HepG2 (cell line): ENCODE data around the gene DOCK4. TPM values are rescaled to one million over a fixed set of nuclear protein-coding genes. Genes with fewer than 3 reads are reported as not detected.
A peak's percentile ranks its signal among the peaks of the same experiment; 100 is the strongest.

ENCODE experiments used
- ARHGAP35 ChIP-seq: sonication (generic); formaldehyde crosslinking; IDR thresholded peaks from 2 replicates; pipeline ENCODE4 v1.9.0; 2022; ENCODE audit warnings: mild to moderate bottlenecking, inconsistent platforms, moderate library complexity, missing genetic modification reagents, borderline replicate concordance
- ARNTL ChIP-seq: sonication (generic); formaldehyde crosslinking; IDR thresholded peaks from 2 replicates; pipeline ENCODE4 v1.4.0; 2020; ENCODE audit warnings: mild to moderate bottlenecking, missing genetic modification reagents
- BCL6 ChIP-seq: IDR thresholded peaks from 2 replicates; pipeline ENCODE4 v1.6.1; 2016; ENCODE audit warnings: missing genetic modification reagents, missing compliant biosample characterization
- FOXK1 ChIP-seq: sonication (generic); formaldehyde crosslinking; IDR thresholded peaks from 2 replicates; pipeline ENCODE4 v1.4.0; 2020; ENCODE audit warnings: low read depth, missing genetic modification reagents, borderline replicate concordance
- GATAD2A ChIP-seq: IDR thresholded peaks from 2 replicates; pipeline ENCODE4 v1.6.1; 2016
- HCFC1 ChIP-seq: fragments of 150-350 bp; IDR thresholded peaks from 2 replicates; pipeline ENCODE4 v1.6.1; 2014; ENCODE audit warnings: low read depth, low read length
- HNF4A ChIP-seq: sonication (generic); formaldehyde crosslinking; IDR thresholded peaks from 2 replicates; pipeline ENCODE4 v1.4.0; 2020; ENCODE audit warnings: missing genetic modification reagents
- KAT8 ChIP-seq: IDR thresholded peaks from 2 replicates; pipeline ENCODE4 v1.6.1; 2016; ENCODE audit warnings: missing genetic modification reagents, missing compliant biosample characterization
- NCOA2 ChIP-seq: sonication (generic); formaldehyde crosslinking; IDR thresholded peaks from 2 replicates; pipeline ENCODE4 v1.8.0; 2022; ENCODE audit warnings: inconsistent platforms
- SRSF1 ChIP-seq: fragments of 200-400 bp; formaldehyde crosslinking; optimal IDR thresholded peaks from 2 replicates; pipeline ENCODE3; 2017; ENCODE audit warnings: mild to moderate bottlenecking, low read depth, low read length, moderate library complexity
- STAG1 ChIP-seq: sonication (generic); formaldehyde crosslinking; IDR thresholded peaks from 2 replicates; pipeline ENCODE4 v1.4.0; 2020; ENCODE audit warnings: missing genetic modification reagents
- U2AF1 ChIP-seq: fragments of 200-400 bp; formaldehyde crosslinking; optimal IDR thresholded peaks from 2 replicates; pipeline ENCODE3; 2017; ENCODE audit warnings: mild to moderate bottlenecking, low read depth, low read length
- ZMYM4 ChIP-seq: sonication (generic); formaldehyde crosslinking; IDR thresholded peaks from 2 replicates; pipeline ENCODE4 v1.8.1; 2023; ENCODE audit warnings: mild to moderate bottlenecking, missing genetic modification reagents
- ZNF30 ChIP-seq: sonication (generic); formaldehyde crosslinking; IDR thresholded peaks from 2 replicates; pipeline ENCODE4 v1.5.0; 2020; ENCODE audit warnings: mild to moderate bottlenecking, missing genetic modification reagents
- ZNF460 ChIP-seq: sonication (generic); formaldehyde crosslinking; IDR thresholded peaks from 2 replicates; pipeline ENCODE4 v1.5.1; 2020; ENCODE audit warnings: missing genetic modification reagents, mild to moderate bottlenecking, borderline replicate concordance
- ZNF703 ChIP-seq: sonication (generic); formaldehyde crosslinking; IDR thresholded peaks from 2 replicates; pipeline ENCODE4 v1.5.1; 2020; ENCODE audit warnings: missing genetic modification reagents, mild to moderate bottlenecking, moderate library complexity, borderline replicate concordance
- ZNF777 ChIP-seq: sonication (generic); formaldehyde crosslinking; IDR thresholded peaks from 2 replicates; pipeline ENCODE4 v1.4.0; 2020; ENCODE audit warnings: missing genetic modification reagents
- ZSCAN12 ChIP-seq: sonication (generic); formaldehyde crosslinking; IDR thresholded peaks from 2 replicates; pipeline ENCODE4 v1.9.0; 2021; ENCODE audit warnings: mild to moderate bottlenecking, missing genetic modification reagents
- polyA plus RNA-seq, 8 experiments: library from polyadenylated mRNA; depleted of rRNA in 3 of 8; stranded (reverse) in 7 of 8; unstranded in 1 of 8; fragments of >200 nt; fragmentation: Illumina TruSeq in 4 of 8; extraction: Trizol in 4 of 8; gene quantifications; 2 replicates each; pipeline versions ENCODE4 v1.2.1 to v1.2.3, GENCODE V29; 2011 to 2016; ENCODE audit warnings: low read depth in 4 of 8, missing spikeins in 1 of 8, mixed read lengths in 1 of 8; ENCODE audit not compliant: insufficient read depth in 1 of 8
- total RNA-seq, 5 experiments: library from RNA; depleted of rRNA; stranded (reverse); fragments of >200 nt; fragmentation: Illumina TruSeq; extraction: Trizol; gene quantifications; 2 replicates each; pipeline ENCODE4 v1.2.3, GENCODE V29; 2016; ENCODE audit warnings: low read depth in 1 of 5
- TF ChIP-seq, protein P1 (sequence below): sonication (generic); formaldehyde crosslinking; IDR thresholded peaks from 2 replicates; pipeline ENCODE4 v1.5.0; 2020; ENCODE audit warnings: mild to moderate bottlenecking, missing genetic modification reagents
- TF ChIP-seq, protein P2 (sequence below): sonication (generic); formaldehyde crosslinking; IDR thresholded peaks from 2 replicates; pipeline ENCODE4 v1.9.0; 2021; ENCODE audit warnings: mild to moderate bottlenecking, missing genetic modification reagents
- TF ChIP-seq, protein P3 (sequence below): IDR thresholded peaks from 2 replicates; pipeline ENCODE4 v1.6.1; 2016; ENCODE audit warnings: low read depth
- TF ChIP-seq, protein P4 (sequence below): sonication (generic); formaldehyde crosslinking; IDR thresholded peaks from 2 replicates; pipeline ENCODE4 v1.5.0; 2020; ENCODE audit warnings: mild to moderate bottlenecking, low read depth, missing genetic modification reagents, borderline replicate concordance

Gene DOCK4
- total and polyA plus RNA-seq, 2 of the 13 experiments (the other 11 are each of a cell fraction or from before 2014, with no cell fraction given): 13.5 to 17.4 TPM

DNA sequence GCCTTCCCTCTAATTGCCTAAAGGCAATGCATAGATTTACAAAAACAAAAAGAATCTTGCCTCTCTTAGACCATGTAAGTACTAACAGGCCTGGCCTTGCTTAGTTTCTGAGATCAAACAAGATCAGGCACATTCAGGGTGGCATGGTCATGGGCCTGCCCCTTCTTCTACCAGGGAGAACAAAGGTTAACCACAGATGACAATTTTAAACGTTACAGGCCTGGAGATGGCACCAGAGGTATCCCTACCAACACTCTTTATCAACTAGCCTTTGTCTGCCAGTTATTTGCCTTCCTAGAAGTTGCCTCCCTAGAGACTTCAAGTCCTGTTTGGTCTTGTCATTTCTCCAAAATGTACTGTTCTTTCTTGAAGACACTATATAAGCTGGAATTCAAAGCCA, 252.6 kb downstream of the DOCK4 start (continued):
- TF ChIP-seq, protein P1, sequence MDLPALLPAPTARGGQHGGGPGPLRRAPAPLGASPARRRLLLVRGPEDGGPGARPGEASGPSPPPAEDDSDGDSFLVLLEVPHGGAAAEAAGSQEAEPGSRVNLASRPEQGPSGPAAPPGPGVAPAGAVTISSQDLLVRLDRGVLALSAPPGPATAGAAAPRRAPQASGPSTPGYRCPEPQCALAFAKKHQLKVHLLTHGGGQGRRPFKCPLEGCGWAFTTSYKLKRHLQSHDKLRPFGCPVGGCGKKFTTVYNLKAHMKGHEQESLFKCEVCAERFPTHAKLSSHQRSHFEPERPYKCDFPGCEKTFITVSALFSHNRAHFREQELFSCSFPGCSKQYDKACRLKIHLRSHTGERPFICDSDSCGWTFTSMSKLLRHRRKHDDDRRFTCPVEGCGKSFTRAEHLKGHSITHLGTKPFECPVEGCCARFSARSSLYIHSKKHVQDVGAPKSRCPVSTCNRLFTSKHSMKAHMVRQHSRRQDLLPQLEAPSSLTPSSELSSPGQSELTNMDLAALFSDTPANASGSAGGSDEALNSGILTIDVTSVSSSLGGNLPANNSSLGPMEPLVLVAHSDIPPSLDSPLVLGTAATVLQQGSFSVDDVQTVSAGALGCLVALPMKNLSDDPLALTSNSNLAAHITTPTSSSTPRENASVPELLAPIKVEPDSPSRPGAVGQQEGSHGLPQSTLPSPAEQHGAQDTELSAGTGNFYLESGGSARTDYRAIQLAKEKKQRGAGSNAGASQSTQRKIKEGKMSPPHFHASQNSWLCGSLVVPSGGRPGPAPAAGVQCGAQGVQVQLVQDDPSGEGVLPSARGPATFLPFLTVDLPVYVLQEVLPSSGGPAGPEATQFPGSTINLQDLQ (CRISPR knock-in tag): no peak
- TF ChIP-seq U2AF1 (no peak), ZNF460 (CRISPR knock-in tag) (no peak), ZNF703 (no peak), ZMYM4 (CRISPR knock-in tag) (no peak), BCL6 (CRISPR knock-in tag) (peak; percentile 62), SRSF1 (no peak), KAT8 (0 out of 2 replicates have a peak, but pooled peaks have one; percentile 15), GATAD2A (CRISPR knock-in tag) (0 out of 2 replicates have a peak, but pooled peaks have one; percentile 24), NCOA2 (0 out of 2 replicates have a peak, but pooled peaks have one; percentile 17), ARHGAP35 (no peak), HNF4A (CRISPR knock-in tag) (peak; percentile 57), FOXK1 (CRISPR knock-in tag) (no peak), ZNF777 (CRISPR knock-in tag) (no peak), HCFC1 (no peak), ZSCAN12 (CRISPR knock-in tag) (no peak), STAG1 (CRISPR knock-in tag) (peak; percentile 78), ZNF30 (CRISPR knock-in tag) (no peak), ARNTL (no peak)
- TF ChIP-seq, protein P2, sequence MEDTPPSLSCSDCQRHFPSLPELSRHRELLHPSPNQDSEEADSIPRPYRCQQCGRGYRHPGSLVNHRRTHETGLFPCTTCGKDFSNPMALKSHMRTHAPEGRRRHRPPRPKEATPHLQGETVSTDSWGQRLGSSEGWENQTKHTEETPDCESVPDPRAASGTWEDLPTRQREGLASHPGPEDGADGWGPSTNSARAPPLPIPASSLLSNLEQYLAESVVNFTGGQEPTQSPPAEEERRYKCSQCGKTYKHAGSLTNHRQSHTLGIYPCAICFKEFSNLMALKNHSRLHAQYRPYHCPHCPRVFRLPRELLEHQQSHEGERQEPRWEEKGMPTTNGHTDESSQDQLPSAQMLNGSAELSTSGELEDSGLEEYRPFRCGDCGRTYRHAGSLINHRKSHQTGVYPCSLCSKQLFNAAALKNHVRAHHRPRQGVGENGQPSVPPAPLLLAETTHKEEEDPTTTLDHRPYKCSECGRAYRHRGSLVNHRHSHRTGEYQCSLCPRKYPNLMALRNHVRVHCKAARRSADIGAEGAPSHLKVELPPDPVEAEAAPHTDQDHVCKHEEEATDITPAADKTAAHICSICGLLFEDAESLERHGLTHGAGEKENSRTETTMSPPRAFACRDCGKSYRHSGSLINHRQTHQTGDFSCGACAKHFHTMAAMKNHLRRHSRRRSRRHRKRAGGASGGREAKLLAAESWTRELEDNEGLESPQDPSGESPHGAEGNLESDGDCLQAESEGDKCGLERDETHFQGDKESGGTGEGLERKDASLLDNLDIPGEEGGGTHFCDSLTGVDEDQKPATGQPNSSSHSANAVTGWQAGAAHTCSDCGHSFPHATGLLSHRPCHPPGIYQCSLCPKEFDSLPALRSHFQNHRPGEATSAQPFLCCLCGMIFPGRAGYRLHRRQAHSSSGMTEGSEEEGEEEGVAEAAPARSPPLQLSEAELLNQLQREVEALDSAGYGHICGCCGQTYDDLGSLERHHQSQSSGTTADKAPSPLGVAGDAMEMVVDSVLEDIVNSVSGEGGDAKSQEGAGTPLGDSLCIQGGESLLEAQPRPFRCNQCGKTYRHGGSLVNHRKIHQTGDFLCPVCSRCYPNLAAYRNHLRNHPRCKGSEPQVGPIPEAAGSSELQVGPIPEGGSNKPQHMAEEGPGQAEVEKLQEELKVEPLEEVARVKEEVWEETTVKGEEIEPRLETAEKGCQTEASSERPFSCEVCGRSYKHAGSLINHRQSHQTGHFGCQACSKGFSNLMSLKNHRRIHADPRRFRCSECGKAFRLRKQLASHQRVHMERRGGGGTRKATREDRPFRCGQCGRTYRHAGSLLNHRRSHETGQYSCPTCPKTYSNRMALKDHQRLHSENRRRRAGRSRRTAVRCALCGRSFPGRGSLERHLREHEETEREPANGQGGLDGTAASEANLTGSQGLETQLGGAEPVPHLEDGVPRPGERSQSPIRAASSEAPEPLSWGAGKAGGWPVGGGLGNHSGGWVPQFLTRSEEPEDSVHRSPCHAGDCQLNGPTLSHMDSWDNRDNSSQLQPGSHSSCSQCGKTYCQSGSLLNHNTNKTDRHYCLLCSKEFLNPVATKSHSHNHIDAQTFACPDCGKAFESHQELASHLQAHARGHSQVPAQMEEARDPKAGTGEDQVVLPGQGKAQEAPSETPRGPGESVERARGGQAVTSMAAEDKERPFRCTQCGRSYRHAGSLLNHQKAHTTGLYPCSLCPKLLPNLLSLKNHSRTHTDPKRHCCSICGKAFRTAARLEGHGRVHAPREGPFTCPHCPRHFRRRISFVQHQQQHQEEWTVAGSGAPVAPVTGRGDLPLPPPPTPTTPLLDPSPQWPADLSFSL (CRISPR knock-in tag): no peak
- TF ChIP-seq, protein P3, sequence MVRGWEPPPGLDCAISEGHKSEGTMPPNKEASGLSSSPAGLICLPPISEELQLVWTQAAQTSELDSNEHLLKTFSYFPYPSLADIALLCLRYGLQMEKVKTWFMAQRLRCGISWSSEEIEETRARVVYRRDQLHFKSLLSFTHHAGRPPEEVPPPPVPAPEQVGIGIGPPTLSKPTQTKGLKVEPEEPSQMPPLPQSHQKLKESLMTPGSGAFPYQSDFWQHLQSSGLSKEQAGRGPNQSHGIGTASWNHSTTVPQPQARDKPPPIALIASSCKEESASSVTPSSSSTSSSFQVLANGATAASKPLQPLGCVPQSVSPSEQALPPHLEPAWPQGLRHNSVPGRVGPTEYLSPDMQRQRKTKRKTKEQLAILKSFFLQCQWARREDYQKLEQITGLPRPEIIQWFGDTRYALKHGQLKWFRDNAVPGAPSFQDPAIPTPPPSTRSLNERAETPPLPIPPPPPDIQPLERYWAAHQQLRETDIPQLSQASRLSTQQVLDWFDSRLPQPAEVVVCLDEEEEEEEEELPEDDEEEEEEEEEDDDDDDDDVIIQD: peak; percentile 30; the same call in 1 of the 2 replicates
- TF ChIP-seq, protein P4, sequence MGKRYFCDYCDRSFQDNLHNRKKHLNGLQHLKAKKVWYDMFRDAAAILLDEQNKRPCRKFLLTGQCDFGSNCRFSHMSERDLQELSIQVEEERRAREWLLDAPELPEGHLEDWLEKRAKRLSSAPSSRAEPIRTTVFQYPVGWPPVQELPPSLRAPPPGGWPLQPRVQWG (CRISPR knock-in tag): no peak
